Body of pancreas (tissue), 4 donors: Measurements from ENCODE around the gene IL7R. TPM values are rescaled to one million over a fixed set of nuclear protein-coding genes. Genes with fewer than 3 reads are reported as not detected.
A peak's percentile ranks its signal among the peaks of the same experiment; 100 is the strongest.

Experiments used
- ATAC-seq: fragments of 150-250 bp; one replicate; pipeline ENCODE4 v1.9.1; 2016
- DNase-seq, 4 donors: peaks; one replicate each; pipeline ENCODE4 v3.0.0-alpha.2; 2019
- H3K27ac ChIP-seq, 4 donors: fragments of 200-600 bp; sonication (generic); 1 replicate in 3 of 4; 2 replicates in 1 of 4; pipeline versions ENCODE4 v1.5.1 to v1.6.1; 2016 to 2019; ENCODE audit warnings: mild to moderate bottlenecking in 1 of 4, mixed read lengths in 1 of 4, moderate library complexity in 1 of 4
- H3K27me3 ChIP-seq, 2 donors: fragments of 200-600 bp; sonication (generic); one replicate each; pipeline ENCODE4 v1.6.0; 2016; ENCODE audit warnings: mild to moderate bottlenecking in 1 of 2
- H3K36me3 ChIP-seq, 2 donors: fragments of 200-600 bp; sonication (generic); replicated peaks in 1 of 2; 2 replicates each; pipeline ENCODE4 v1.5.1; 2016; ENCODE audit warnings: low read depth in 2 of 2; ENCODE audit not compliant: insufficient read depth in 1 of 2
- H3K4me1 ChIP-seq: fragments of 200-600 bp; sonication (generic); one replicate; pipeline ENCODE4 v1.6.0; 2016
- H3K4me3 ChIP-seq, 2 donors: fragments of 200-600 bp; sonication (generic); 1 replicate in 1 of 2; 2 replicates in 1 of 2; pipeline ENCODE4 v1.5.1; 2016 to 2019
- H3K9me3 ChIP-seq, 3 donors: fragments of 200-600 bp; sonication (generic); 1 replicate in 2 of 3; 2 replicates in 1 of 3; pipeline ENCODE4 v1.5.1; 2016
- CTCF ChIP-seq, 7 experiments: fragments of 450-650 bp in 4 of 7; fragments of 200-600 bp in 3 of 7; sonication (generic) in 3 of 7; IDR thresholded peaks; one replicate each; pipeline ENCODE4 v1.5.1; 2016 to 2019; ENCODE audit warnings: antibody characterized with exemption in 7 of 7
- POLR2A ChIP-seq, 3 donors: fragments of 450-650 bp; IDR thresholded peaks; one replicate each; pipeline ENCODE4 v1.6.1; 2016; ENCODE audit warnings: antibody characterized with exemption in 3 of 3, mild to moderate bottlenecking in 2 of 3
- WGBS, 2 donors: methylation state at CpG; one replicate each; pipeline ENCODE4 v1.1.5; 2017; 5-methylcytosine and 5-hydroxymethylcytosine counted together
- intact Hi-C: fragments of 100-400 bp; cut with DNase I; formaldehyde crosslinking; loops from one replicate; pipeline ENCODE4 v1.15.1; 2023
- small RNA-seq: library from RNA; depleted of rRNA; stranded (forward); fragments of <200 nt; gene quantifications from one replicate; pipeline ENCODE3, GENCODE V24; 2016
- total RNA-seq, 2 donors: library from RNA; depleted of rRNA; stranded (reverse); fragments of >200 nt; gene quantifications; one replicate each; pipeline ENCODE4 v1.1.0, GENCODE V29; 2016

The IL7R gene
- total RNA-seq, 2 donors from 2014 or later: 13.5 to 27.0 TPM

- Histone ChIP-seq H3K27me3 (peaks cover 0 to 14% of the 10 kb centered on the region in 2 donors), H3K4me3 (no peak overlapping the region), H3K4me1 (peaks cover 5% of the 10 kb centered on the region), H3K27ac (no peak overlapping the region), H3K9me3 (no peaks in the 10 kb centered on the region), H3K36me3 (no peaks in the 10 kb centered on the region)
- intact Hi-C loops: loop anchor here (10.0 kb wide), 1 partner anchor 152 kb away; no protein-coding TSS in a partner anchor
- WGBS, 2 donors: 29 to 31% methylated on average over 13 of the region's 13 CpGs
- DNase-seq (peak; percentile 52 to 62 (median 58)), ATAC-seq (peak; percentile 71)
- TF ChIP-seq CTCF (IDR thresholded peaks at IDR 0.05) (peak; percentile 33 to 84 (median 74)), POLR2A (IDR thresholded peaks at IDR 0.05) (no peak)
Measured at GRCh38 chr5:35926389-35927051, 69.8 kb downstream of the IL7R start.

Small RNA genes within 50 kb of the gene (small RNA-seq; reads per million reads assigned to genes)
- gene AC112204.1: not detected

Other genes with a start within 250 kb of the IL7R start
- gene SPEF2, start 239.0 kb upstream of the IL7R start, total RNA-seq: 10 to 100 TPM in 1 of 2 donors, 1 to 10 TPM in 1; 6.3 to 11.4 TPM
- not detected for gene CAPSL, start 81.7 kb downstream of the IL7R start, total RNA-seq
- gene UGT3A1, start 134.5 kb downstream of the IL7R start, total RNA-seq: not detected
- not detected for gene UGT3A2, start 210.0 kb downstream of the IL7R start, total RNA-seq